ENCODE results near the gene FKBP11.

DNA sequence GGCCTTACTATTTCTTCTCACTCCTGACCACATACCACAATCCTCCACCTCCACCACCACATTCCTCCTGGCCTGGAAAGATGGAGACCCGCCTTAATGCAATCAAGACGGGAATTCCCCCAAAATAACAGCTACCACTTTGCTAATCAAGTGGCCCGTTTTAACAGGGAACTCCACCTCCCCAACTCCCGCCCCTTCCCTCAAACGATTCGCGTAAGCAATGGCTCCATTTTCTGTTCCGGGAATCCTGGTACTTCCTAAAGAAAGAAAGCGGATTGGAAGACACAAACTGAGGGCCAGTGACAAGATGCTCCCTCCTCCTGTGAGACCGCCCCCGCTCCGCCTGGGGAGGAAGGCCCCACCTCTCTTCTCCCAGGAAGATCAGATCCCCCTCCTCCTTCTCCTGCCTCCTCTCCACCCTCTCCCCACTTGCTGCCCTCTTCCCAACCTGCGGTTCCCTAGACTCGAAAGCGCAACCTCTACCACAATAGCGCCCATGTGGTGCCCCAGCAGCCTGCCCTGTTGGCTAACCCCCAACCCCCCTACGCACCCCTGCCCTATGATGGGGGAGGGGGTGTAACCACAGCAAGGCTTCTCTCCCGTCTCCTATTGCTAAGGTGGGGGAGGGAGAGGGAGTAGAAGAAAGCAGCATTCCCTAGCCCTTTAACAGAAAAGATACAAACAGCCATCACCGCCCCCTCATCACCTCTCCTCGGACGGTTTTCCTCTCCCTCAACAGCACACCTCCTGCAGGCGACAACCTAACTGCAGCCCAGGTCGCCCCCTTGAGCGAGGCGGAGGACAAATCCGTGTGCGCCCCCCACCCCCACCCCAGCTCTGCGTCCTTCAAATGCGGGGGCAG lies 31.2 kb upstream of the FKBP11 start:
- TF ChIP-seq, protein P1, sequence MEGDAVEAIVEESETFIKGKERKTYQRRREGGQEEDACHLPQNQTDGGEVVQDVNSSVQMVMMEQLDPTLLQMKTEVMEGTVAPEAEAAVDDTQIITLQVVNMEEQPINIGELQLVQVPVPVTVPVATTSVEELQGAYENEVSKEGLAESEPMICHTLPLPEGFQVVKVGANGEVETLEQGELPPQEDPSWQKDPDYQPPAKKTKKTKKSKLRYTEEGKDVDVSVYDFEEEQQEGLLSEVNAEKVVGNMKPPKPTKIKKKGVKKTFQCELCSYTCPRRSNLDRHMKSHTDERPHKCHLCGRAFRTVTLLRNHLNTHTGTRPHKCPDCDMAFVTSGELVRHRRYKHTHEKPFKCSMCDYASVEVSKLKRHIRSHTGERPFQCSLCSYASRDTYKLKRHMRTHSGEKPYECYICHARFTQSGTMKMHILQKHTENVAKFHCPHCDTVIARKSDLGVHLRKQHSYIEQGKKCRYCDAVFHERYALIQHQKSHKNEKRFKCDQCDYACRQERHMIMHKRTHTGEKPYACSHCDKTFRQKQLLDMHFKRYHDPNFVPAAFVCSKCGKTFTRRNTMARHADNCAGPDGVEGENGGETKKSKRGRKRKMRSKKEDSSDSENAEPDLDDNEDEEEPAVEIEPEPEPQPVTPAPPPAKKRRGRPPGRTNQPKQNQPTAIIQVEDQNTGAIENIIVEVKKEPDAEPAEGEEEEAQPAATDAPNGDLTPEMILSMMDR (IDR thresholded peaks at IDR 0.05; ENCODE audit: low read length): no peak; the same call in 1 of the 2 replicates
- TF ChIP-seq EZH2phosphoT487 (IDR thresholded peaks at IDR 0.05; ENCODE audit: low read length) (no peak), EZH2 (optimal IDR thresholded peaks at IDR 0.05; ENCODE audit: low read depth, low read length) (no peak)

Data from MM.1S (cell line).